Endometrial microvascular endothelial cells (primary cell): ENCODE data around the gene ZNHIT1. TPM values are rescaled to one million over a fixed set of nuclear protein-coding genes. Genes with fewer than 3 reads are reported as not detected.
"Not testable (repeated sequence)": the region's sequence is repeated elsewhere in the genome, so short reads cannot be mapped to it uniquely, and the experiment has no call there.

ENCODE experiments used
- in situ Hi-C: cut with HindIII; loops from 2 replicates; pipeline ENCODE4 v1.10.0; 2017; ENCODE audit warnings: low sequenced_read_pairs, low pct_unique_long_range_greater_than_20kb; ENCODE audit errors: inconsistent ontology term
- total RNA-seq: library from RNA; depleted of rRNA; stranded (reverse); fragments of >200 nt; gene quantifications from one replicate; pipeline ENCODE4 v1.2.3, GENCODE V29; 2015; ENCODE audit errors: inconsistent ontology term

Gene ZNHIT1
- total RNA-seq, 1 donor from 2014 or later: 185 TPM

DNA sequence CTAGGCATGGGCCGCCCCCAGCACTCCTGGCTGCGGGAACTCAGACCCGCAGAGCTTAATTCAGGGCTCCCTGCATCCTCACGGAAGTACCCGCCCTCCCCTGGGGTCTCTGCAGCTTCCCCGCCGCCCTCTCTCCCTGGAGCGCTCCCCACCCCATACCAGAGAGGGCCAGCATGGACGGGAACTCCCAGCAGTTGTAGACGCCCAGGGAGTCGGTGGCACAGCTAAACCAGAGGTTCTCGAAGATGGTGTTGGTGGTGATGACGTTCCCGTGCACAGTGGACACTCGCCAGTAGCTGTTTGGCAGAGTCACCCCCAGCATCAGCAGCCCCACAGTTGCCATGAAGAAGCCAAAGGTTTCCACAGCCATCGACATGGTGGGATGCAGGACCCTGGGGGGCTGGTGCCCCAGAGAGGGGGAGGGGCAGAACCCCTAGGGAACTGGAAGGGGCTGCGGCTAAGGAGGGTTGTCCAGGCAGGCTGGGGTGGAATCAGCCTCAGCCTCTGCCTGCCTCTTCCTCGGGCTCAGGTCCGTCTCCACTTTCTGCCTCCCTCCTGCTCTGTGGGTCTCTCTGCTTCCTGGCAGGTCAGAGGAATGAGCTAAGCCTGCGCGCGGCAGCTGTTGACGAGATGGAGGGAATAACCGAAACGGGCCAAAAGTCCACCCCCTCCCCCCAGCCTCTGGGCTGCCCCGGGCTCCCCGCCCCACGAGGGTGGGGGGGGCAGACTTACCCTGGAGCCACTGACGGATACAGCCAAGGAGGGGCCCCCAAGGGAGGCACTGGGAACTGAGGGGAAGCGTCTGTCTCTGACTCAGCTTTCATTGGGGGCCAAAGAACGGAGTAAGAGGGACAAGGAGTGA lies 19.5 kb downstream of the ZNHIT1 start, which contains the start of gene CLDN15:
TSS of gene CLDN15 (minus strand) at position 597 of the 862 bp plus-strand sequence. CDS start at position 376, 221 bp downstream.
- in situ Hi-C loops: no loop called here

DNA sequence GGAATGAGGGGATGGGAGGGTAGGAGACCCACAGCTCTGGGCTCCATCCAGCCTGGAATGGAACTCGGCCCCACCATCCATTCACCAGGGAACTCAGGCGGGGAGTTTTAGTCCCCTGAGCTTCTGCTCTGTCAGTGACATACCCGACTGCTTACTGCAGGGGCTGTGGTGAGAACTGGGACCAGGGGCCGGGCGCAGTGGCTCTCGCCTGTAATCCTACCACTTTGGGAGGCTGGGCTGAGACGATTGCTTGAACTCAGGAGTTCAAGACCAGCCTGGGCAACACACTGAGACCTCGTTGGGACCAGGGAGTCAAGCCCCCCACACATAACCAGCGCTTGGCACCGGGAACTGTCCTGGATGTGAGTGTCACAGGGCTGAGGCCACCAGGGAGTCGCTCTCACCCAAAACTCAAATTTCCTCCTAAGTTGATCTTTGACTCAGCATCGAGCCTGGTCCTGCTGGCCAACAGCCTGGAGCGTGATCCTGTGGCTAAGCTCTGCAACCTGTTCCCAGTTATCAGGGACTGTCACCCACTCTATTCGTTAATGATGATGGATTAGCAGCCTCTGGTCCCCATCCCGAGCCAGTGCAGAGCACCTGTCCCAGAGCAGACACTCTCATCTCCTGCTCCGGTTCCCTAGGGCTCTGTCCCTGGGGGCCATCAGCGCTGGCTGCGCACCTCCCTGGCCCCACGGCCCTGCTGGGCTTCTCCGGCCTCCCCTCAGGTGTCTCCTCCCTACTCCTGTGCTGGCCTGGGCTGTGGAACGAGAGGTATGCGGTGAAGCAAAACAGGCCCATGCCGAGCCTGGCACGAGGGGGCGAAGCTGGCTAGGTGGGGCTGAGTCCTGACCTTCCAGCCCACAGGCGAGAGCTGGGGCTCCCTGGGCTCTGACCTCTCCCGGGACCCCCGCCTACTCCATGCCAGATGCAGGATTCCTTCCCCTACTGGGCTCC lies 20.5 kb downstream of the ZNHIT1 start:
- in situ Hi-C loops: no loop called here

DNA sequence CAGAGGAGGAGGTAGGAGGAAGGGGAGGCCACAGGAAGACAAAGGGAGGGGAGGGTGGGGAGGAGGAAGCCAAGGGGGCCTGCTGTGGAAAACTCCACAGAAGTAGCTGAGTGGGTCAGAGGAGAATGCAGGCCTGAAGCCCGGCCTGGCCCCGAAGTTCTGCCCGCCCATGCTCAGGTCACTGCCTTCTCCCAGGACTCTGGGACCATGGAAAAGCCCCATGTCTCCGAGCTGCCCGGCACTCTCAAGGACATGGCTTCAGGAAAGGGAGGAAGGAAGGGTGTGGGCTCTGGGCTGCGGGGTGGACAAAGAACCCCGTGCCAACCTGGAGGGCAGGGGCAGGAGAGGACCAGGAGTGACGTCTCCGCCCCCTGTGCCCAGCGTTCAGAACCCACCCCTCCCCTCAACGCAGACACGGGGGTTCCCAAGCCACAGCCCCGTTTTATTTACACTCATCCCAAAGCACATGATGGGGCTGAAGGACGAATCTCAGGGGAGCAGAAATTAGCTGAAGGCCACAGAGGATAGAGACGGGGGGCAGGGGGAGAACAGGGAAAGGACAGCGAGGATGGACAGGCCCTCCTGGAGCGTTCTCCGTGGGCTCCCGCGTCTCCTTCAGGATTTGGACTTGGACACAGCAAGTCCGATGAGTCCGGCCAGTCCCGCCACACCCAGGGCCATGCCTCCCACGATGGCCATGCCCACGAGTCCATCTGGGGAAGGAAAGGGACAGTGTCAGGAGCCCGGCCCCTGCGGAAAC lies 21.4 kb downstream of the ZNHIT1 start:
- in situ Hi-C loops: no loop called here

DNA sequence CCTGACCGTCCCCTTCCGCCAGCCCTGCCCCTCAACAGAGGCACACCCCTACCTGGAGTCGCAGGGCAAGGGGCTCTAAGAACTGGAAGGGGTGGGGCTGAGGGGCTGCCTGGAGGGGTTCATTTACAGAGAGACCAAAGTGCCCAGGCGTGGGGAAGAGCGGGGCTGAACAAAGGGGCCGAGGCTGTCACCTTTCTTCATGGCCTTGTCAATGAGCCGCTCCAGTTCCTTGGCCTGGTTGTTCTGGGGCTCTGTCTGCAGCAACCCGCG lies 21.9 kb downstream of the ZNHIT1 start:
- in situ Hi-C loops: no loop called here

DNA sequence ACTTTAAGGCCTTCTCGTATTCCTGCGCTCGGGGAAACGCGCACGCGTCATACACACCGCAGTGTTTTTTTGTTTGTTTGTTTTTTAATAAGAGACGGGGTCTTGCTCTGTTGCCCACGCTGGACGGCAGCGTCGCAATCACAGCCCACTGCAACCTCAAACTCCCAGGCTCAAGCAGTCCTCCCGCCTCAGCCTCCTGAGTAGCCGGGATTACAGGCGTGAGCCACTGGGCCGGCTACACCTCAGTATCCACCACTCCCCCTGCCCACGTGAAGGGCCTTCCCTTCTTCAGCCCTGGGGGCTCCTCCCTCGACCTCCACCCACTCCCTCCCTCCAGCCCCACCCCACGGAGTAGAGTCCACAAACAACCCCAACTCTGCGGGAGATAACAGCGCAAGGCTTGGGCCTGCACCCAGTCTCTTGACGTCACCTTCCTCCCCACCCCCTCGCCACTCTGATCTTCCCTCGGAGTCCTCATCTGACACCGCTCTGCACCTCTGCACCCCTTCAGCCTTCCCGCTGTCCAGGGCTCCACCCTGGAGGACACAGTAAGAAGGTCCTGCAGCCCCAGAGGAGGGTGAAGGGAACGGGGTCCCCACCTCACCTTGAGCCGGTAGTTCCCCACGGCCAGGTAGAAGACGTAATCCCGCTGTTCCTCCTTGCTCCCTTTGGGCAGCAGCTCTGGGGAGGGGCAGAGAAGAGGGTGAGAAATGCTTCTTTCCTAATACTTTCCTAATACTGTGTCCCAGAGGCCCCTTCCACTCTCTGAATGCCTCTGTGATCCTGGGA lies 22.5 kb downstream of the ZNHIT1 start:
- in situ Hi-C loops: no loop called here

DNA sequence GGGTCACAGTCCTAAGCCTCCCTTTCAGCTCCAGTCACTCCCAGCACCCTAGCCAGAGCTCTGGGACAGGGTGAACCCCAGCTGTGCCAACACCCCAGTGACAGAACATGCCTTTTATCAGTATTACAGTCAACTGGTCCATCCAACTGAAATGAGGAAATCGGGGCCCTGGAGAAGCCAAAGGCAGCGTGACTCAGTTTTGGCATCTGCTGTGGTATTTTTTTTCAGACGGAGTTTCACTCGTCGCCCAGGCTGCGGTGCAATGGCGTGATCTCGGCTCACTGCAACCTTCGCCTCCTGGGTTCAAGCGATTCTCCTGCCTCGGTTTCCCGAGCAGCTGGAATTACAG lies 23.0 kb downstream of the ZNHIT1 start:
- in situ Hi-C loops: no loop called here

DNA sequence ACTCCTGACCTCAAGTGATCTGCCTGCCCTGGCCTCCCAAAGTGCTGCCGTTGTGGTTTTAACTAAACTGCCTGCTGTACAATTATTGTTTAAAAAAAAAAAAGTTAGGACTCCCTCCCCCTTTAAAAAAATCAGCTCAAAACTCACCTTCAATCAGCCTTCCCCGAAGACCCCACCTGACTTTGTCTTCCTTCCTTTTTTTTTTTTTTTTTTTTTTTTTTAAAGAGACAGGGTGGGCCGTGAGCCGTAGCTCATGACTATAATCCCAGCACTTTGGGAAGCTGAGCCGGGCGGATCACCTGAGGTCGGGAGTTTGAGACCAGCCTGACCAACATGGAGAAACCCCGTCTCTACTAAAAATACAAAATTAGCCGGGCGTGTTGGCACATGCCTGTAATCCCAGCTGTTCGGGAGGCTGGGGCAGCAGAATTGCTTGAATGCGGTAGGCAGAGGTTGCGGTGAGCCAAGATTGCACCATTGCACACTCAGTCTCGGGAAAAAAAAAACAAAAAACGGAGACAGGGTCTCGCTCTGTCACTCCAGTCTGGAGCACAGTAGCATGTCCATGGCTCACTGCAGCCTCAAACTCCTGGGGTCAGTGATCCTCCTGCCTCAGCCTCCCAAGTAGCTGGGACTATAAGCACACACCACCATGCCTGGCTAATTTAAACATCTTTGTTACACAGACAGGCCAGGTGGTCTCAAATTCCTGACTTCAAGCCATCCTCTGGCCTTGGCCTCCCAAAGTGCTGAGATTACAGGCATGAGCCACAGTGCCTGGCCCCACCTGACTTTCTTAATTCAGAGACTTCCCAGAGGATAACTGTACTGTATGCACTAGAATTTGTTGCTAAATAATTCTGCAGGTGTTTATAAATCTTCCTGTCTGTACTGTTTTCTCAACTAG lies 23.7 kb downstream of the ZNHIT1 start:
- in situ Hi-C loops: no loop called here

DNA sequence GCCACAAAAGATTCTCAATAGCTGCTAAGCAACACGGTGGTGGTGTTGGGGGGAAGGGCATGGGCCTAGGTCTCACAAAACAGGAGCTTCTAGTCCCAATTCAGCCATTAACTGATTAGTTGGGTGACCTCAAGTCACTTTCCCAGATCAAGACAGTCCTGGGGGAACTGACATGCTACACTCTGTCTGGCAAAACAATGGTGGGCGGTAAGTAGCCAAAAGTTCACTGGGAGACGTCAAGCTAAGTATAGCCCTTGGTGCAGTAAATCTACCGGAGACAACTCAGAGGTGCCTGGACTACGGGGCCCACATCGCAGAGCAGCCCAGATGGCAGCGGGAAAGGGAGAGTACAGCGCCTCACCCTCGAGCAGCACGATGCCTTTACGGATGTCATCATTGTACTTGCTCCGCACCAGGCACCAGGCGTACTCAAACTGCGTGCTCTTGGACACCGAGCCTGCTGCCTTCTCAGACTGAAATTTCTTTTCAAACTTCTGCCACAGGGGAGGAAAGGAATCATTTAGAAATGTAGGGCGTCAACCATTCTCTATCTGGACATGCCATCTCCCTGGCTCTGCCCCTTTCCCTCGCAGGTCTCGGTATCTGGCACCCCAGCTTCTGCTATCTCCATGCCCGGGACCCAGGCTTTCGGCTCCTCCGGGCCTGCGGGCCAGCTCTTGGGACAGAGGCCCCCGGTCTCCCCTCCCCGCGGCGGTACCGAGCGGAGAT lies 25.8 kb downstream of the ZNHIT1 start:
- in situ Hi-C loops: no loop called here

DNA sequence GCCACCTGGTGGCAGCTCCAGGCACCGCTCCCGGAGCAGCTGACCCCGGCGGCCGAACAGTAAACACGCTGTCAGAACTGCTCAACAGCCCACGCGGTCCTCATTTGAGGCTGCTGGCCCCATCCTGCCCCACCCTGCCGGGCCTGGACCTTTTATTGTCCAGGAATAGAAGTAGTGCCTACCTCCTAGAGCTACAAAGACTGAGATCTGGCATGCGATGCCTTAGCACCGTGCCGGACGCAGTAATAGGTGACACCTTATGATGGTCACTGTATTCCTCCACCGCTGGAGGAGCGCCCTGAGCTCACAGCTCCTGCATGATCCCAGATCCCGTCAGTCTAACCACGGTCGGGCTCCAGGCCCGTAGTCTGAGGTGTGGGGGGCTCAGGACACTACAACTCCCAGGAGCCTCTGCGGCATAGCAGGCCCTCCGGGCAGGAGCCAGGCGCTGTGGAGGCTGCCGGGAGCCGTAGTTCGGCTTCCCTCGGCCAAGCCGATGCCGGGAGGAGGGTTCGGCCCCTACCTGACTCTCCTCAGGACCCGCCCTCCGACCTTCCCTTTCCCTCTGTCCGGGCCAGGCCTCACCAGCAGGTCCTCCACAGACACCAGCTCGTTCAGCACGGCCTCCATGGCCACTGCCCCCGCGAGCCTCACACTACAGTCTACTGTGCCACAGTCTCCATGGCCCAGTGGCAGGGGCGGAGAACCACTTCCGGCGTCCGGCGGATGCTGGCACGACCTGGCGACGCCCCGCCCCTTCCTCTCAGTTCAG lies 26.6 kb downstream of the ZNHIT1 start, which contains the start of gene FIS1:
TSS of gene FIS1 (minus strand) at position 707 of the 772 bp plus-strand sequence. CDS start at position 630, 77 bp downstream.
- in situ Hi-C loops: no loop called here

DNA sequence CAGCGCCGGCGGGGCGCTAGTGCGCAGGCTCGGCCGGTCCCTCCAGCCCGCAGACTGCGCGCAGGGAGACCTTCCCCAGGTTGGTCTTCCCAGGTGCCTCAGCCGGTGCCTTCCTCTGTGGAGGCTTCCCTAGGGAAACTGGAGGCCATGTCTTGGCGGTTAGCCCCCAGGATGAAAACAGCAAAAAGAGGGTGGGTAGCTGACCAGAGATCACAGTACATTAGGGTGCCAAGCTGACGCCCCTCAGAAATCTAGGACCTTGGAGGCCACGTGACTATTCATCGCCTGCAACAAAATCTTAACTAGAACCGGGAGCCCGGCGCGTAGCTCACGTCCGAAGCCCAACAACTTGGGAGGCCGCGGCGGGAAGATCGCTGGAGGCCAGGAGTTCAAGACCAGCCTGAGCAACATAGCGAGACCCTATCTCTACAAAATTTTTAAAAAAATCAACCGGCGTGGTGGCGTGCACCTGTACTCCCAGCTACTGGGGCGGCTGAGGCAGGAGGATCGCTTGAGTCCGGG lies 27.2 kb downstream of the ZNHIT1 start:
- in situ Hi-C loops: no loop called here

DNA sequence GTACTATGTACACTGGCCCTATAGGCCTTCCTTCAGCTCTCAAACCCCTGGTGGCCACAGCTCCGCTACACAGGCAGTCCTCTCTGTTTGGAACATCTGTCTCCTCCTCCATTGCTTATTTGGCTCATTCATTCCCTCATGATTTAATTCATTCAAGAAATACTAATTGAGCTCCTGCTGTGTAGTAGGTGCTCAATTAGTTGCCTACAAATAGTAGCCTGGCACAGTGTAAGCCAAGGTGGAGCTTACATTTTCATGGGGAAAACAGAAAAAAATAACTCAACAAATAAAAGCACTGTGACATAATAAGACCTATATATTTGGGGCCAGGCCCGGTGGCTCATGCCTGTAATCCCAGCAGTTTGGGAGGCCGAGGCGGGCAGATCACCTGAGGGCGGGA lies 30.3 kb downstream of the ZNHIT1 start:
- in situ Hi-C loops: no loop called here

DNA sequence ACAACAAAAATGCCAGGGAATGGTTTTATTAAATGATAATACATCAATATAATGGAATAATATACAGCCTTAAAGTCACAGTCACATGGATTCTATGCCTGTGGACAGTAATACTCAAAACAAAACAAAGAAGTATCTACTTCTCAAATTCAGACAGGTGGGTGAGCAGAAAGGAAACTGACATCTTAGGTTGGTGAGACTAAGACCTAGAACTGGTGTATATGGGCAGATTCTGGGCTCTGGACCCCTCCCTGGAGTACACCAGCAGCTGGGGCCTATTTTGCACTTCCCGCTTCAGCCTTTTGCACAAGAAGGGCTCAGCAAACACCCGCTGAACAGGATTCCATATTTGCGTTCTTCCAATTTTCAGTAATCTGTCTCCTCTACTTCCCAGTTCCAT lies 32.4 kb downstream of the ZNHIT1 start:
- in situ Hi-C loops: no loop called here

DNA sequence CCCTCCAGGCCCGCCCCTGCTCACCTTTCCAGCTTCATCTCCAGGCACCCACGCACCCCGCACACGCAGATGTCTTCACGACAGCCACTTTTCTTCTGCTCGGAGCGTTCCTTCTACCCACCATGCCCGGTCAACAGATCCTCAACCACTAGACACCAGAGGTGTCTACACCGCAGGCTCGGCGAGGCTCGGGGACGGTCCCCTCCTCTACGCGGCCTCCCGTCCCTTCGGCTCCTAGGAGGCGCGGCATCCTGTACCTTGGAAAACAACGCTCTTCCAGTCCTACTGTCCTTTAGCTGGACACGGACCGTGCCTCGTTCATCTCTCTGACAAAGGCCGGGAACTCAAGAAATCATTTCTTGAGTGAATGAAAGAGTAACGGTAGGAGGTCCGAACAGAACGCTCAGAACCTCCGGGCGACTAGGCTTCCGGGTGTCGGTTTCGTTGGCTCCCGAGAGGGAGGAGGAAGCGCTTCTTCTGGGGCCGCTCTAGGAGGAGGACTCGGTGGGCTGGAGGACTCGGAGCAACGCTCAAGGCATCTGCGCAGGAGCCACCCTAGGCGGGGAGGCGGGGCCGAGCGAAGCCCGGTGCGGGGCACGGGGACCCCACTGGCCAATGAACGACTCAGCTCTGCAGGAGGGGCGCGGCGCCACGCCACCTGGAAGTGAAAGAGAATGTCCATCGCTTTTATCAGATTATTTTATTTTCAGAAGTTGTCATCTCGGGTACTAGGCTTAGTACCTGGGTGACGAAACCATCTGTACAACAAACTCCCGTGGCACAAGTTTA lies 34.1 kb downstream of the ZNHIT1 start:
- in situ Hi-C loops: no loop called here

DNA sequence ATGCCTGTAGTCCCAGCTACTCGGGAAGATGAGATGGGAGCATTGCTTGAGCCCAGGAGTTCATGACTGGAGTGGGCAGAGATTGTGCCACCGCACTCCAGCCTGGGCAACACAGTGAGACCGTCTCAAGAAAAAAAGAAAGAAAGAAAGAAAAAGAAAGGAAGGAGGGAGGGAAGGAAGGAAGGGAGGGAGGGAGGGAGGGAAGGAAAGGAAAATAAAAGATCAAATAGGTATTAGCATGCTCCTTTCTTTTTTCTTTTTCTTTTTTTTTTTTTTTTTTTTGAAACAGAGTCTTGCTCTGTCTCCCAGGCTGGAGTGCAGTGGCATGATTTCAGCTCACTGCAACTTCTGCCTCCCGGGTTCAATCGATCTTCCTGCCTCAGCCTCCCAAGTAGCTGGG lies 35.2 kb downstream of the ZNHIT1 start:
- in situ Hi-C loops: not testable (repeated sequence)

DNA sequence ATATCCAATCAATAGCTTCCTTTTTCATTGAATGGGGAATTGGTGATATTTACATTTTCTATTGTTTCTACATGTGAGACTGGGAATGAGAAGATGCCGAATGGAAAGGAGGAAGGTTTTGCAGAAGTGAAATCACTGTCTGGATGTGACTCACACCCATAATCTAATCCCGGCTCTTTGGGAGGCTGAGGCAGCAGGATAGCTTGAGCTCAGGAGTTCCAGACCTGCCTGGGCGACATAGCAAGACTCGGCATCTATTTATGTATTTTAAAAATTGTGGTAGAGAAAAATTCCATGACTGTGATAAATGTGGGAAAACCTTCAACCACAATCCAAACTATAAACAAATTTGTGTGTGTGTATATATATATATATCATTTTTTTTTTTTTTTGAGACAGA lies 37.8 kb downstream of the ZNHIT1 start:
- in situ Hi-C loops: no loop called here
